DND-41 (cell line): ENCODE results near the gene ARNT2.

ENCODE experiments used
- ATAC-seq: fragments of 200-7000 bp; cut with Tn5 transposase; 3 replicates; pipeline ENCODE4 v1.9.1; 2021; ENCODE audit warnings: low read depth; ENCODE audit not compliant: insufficient read depth
- DNase-seq: peaks from one replicate; pipeline ENCODE4 v3.0.0-alpha.2; 2020
- H2AFZ ChIP-seq: 2 replicates; pipeline ENCODE4 v1.6.0; 2012; ENCODE audit warnings: low read depth, low read length
- H3K27ac ChIP-seq: 2 replicates; pipeline ENCODE4 v1.5.1; 2012; ENCODE audit warnings: low read length, inconsistent platforms
- H3K27me3 ChIP-seq: fragments of 200-600 bp; sonication (generic); 2 replicates; pipeline ENCODE4 v1.6.0; 2012; ENCODE audit warnings: low read length, mild to moderate bottlenecking, inconsistent platforms; ENCODE audit not compliant: insufficient read depth, poor library complexity
- H3K36me3 ChIP-seq: 2 replicates; pipeline ENCODE4 v1.5.1; 2012; ENCODE audit warnings: low read length, inconsistent platforms; ENCODE audit not compliant: insufficient read depth
- H3K4me1 ChIP-seq: 2 replicates; pipeline ENCODE4 v1.5.1; 2012; ENCODE audit warnings: mild to moderate bottlenecking, low read length; ENCODE audit not compliant: insufficient read depth
- H3K4me2 ChIP-seq: 2 replicates; pipeline ENCODE4 v1.6.0; 2012; ENCODE audit warnings: mild to moderate bottlenecking, moderate library complexity, low read length, inconsistent platforms; ENCODE audit not compliant: insufficient read depth
- H3K4me3 ChIP-seq, 2 experiments: fragments of 200-600 bp in 1 of 2; shearing (Covaris generic) in 1 of 2; 2 replicates each; pipeline ENCODE4 v1.5.1; 2012 to 2016; ENCODE audit warnings: inconsistent platforms in 2 of 2, low read length in 2 of 2, mild to moderate bottlenecking in 2 of 2, low read depth in 1 of 2, moderate library complexity in 1 of 2
- H3K79me2 ChIP-seq: 2 replicates; pipeline ENCODE4 v1.6.0; 2012; ENCODE audit warnings: low read length, inconsistent platforms; ENCODE audit not compliant: insufficient read depth
- H3K9ac ChIP-seq: 2 replicates; pipeline ENCODE4 v1.6.0; 2012; ENCODE audit warnings: low read depth, mild to moderate bottlenecking, inconsistent platforms, low read length, moderate library complexity
- H3K9me3 ChIP-seq: 2 replicates; pipeline ENCODE4 v1.5.1; 2012; ENCODE audit warnings: low read length, moderate library complexity, mild to moderate bottlenecking, inconsistent platforms; ENCODE audit not compliant: insufficient read depth, severe bottlenecking
- H4K20me1 ChIP-seq: 2 replicates; pipeline ENCODE4 v1.6.0; 2012; ENCODE audit warnings: low read length; ENCODE audit not compliant: insufficient read depth
- CTCF ChIP-seq: IDR thresholded peaks from 2 replicates; pipeline ENCODE4 v1.5.1; 2012; ENCODE audit warnings: borderline replicate concordance, low read length, moderate library complexity, mild to moderate bottlenecking; ENCODE audit not compliant: poor library complexity, severe bottlenecking; ENCODE audit errors: extremely low read depth
- EZH2 ChIP-seq: IDR thresholded peaks from 3 replicates; pipeline ENCODE4 v1.6.1; 2012; ENCODE audit warnings: borderline replicate concordance, low read depth, mild to moderate bottlenecking, moderate library complexity, low read length, inconsistent platforms; ENCODE audit not compliant: severe bottlenecking

Gene ARNT2

DNA sequence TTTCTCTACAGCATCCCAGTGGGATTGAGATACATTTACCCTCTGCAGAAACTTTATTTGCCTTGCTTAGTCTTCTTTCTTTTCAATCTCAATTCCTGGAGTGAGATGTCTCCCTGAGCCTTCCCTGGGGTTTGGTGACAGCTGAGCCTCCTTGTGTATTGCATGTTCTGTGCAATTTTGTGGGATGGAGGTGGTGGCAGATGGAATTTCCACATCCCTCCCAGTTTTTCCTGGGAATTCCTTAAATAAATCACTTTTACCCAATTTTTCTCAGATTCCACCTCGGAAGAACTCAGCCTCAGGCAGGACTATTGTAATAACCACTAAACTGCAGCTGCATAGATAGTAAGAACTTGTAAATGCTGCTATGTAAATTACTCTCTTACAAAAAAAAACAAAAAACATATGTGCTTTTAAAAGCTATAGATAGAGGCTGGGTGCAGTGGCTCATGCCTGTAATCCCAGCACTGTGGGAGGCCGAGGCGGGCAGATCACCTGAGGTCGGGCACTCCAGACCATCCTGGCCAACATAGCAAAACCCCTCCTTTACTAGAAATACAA lies 202.4 kb downstream of the ARNT2 start:
- no peaks in the 10 kb centered on the region for H3K79me2 ChIP-seq
- no peak for TF ChIP-seq CTCF
- no peak for TF ChIP-seq EZH2
- no peaks in the 10 kb centered on the region for H3K27me3 ChIP-seq
- H3K4me3 ChIP-seq = no peak overlapping the region
- H2AFZ ChIP-seq = no peak overlapping the region
- ATAC-seq (no peak), DNase-seq (no peak)
- no peak overlapping the region for H3K9ac ChIP-seq
- no peaks in the 10 kb centered on the region for H3K36me3 ChIP-seq
- H3K9me3 ChIP-seq = no peaks in the 10 kb centered on the region
- no peaks in the 10 kb centered on the region for H3K4me1 ChIP-seq
- H3K27ac ChIP-seq = no peak overlapping the region
- no peak overlapping the region for H3K4me2 ChIP-seq
- H4K20me1 ChIP-seq = no peaks in the 10 kb centered on the region

DNA sequence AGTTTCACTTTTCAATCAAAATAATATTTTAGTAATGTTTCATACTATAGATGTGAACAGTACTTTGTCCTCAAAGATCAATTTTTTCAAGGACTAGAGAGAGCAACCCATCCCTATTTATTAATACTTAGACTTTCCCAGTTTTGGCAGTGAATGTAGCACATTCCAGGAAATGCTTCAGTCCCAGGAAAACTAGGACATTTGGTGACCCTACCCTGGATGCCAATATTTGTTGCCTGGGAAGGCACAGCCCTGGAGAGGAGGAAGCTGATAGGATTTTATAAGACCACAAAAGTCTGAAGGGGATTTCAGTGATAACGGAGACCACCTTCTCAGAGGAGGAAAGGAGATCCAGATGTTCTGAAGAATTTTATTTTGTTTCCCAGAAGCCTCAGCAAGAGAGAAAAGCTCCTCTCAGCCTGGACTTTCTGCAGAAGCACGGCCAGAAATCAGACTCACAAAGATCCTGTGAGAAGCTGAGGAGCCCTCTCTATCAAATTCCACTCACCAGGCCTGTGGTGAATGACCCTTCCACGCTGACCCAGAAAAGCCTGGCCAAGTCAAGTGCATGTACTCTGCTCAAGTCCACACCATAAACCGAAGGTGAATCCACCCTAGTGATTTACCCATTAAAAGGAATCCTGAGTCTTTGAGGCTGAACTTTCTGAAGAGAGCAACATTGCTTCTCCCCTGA lies 203.3 kb downstream of the ARNT2 start:
- no peak for ATAC-seq
- H3K27ac ChIP-seq = no peak overlapping the region
- TF ChIP-seq CTCF (no peak), EZH2 (no peak)

GRCh38 chr15:80608688-80609087 lies 204.5 kb downstream of the ARNT2 start:
- Histone ChIP-seq H3K9me3 (no peaks in the 10 kb centered on the region), H3K27ac (no peak overlapping the region), H3K4me3 (no peak overlapping the region), H3K4me1 (no peaks in the 10 kb centered on the region), H3K4me2 (no peak overlapping the region), H3K9ac (no peak overlapping the region), H3K27me3 (no peaks in the 10 kb centered on the region), H4K20me1 (no peaks in the 10 kb centered on the region), H3K36me3 (no peaks in the 10 kb centered on the region), H2AFZ (no peak overlapping the region), H3K79me2 (no peaks in the 10 kb centered on the region)
- no peak for ATAC-seq
- TF ChIP-seq EZH2 (no peak), CTCF (no peak)
- DNase-seq = no peak

More for the DNA sequence above, 203.3 kb downstream of the ARNT2 start:
- DNase-seq = no peak
- Histone ChIP-seq H4K20me1 (no peaks in the 10 kb centered on the region), H3K79me2 (no peaks in the 10 kb centered on the region), H3K9me3 (no peaks in the 10 kb centered on the region), H3K4me2 (no peak overlapping the region), H3K9ac (no peak overlapping the region), H2AFZ (no peak overlapping the region), H3K27me3 (no peaks in the 10 kb centered on the region), H3K4me3 (no peak overlapping the region), H3K4me1 (no peaks in the 10 kb centered on the region), H3K36me3 (no peaks in the 10 kb centered on the region)
